Measurements from ENCODE around the gene PRMT1. TPM values are rescaled to one million over a fixed set of nuclear protein-coding genes. Genes with fewer than 3 reads are reported as not detected.
"Not testable (repeated sequence)": the region's sequence is repeated elsewhere in the genome, so short reads cannot be mapped to it uniquely, and the experiment has no call there.

Gene PRMT1
- total RNA-seq, 1 experiment from 2014 or later: 219 TPM

DNA sequence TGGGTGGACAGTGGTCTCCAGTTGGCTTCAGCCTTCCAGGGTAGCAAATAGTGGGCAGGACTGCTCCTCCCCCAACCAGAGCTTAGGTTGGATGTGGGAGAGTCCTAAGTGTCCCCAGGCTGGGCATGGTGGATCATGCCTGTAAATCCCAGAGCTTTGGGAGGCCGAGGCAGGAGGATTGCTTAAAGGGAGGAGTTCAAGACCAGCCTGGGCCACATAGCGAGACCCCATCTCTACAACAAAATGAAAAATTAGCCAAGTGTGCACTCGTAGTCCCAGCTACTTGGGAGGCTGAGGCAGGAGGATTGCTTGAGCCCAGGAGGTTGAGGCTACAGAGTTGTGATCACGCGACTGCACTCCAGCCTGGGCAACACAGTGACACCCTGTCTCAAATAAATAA is 44.5 kb upstream of the PRMT1 start:
- TF ChIP-seq, protein P1, sequence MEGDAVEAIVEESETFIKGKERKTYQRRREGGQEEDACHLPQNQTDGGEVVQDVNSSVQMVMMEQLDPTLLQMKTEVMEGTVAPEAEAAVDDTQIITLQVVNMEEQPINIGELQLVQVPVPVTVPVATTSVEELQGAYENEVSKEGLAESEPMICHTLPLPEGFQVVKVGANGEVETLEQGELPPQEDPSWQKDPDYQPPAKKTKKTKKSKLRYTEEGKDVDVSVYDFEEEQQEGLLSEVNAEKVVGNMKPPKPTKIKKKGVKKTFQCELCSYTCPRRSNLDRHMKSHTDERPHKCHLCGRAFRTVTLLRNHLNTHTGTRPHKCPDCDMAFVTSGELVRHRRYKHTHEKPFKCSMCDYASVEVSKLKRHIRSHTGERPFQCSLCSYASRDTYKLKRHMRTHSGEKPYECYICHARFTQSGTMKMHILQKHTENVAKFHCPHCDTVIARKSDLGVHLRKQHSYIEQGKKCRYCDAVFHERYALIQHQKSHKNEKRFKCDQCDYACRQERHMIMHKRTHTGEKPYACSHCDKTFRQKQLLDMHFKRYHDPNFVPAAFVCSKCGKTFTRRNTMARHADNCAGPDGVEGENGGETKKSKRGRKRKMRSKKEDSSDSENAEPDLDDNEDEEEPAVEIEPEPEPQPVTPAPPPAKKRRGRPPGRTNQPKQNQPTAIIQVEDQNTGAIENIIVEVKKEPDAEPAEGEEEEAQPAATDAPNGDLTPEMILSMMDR (IDR thresholded peaks at IDR 0.05): no peak
- TF ChIP-seq TCF7L2 (IDR thresholded peaks at IDR 0.05; ENCODE audit: low read depth, low read length) (no peak), POLR2AphosphoS5 (IDR thresholded peaks at IDR 0.05; ENCODE audit: low read depth, low read length) (no peak), SIN3A (IDR thresholded peaks at IDR 0.05; ENCODE audit: borderline replicate concordance, insufficient read depth, low read depth, low read length) (no peak)
- TF ChIP-seq, protein P2, sequence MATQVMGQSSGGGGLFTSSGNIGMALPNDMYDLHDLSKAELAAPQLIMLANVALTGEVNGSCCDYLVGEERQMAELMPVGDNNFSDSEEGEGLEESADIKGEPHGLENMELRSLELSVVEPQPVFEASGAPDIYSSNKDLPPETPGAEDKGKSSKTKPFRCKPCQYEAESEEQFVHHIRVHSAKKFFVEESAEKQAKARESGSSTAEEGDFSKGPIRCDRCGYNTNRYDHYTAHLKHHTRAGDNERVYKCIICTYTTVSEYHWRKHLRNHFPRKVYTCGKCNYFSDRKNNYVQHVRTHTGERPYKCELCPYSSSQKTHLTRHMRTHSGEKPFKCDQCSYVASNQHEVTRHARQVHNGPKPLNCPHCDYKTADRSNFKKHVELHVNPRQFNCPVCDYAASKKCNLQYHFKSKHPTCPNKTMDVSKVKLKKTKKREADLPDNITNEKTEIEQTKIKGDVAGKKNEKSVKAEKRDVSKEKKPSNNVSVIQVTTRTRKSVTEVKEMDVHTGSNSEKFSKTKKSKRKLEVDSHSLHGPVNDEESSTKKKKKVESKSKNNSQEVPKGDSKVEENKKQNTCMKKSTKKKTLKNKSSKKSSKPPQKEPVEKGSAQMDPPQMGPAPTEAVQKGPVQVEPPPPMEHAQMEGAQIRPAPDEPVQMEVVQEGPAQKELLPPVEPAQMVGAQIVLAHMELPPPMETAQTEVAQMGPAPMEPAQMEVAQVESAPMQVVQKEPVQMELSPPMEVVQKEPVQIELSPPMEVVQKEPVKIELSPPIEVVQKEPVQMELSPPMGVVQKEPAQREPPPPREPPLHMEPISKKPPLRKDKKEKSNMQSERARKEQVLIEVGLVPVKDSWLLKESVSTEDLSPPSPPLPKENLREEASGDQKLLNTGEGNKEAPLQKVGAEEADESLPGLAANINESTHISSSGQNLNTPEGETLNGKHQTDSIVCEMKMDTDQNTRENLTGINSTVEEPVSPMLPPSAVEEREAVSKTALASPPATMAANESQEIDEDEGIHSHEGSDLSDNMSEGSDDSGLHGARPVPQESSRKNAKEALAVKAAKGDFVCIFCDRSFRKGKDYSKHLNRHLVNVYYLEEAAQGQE (IDR thresholded peaks at IDR 0.05; ENCODE audit: insufficient read depth in 1 of 2, low read depth in 2 of 2, low read length in 1 of 2): no peak
- H3K4me3 ChIP-seq (ENCODE audit: low read depth in 2 of 2, low read length in 2 of 2): no peak overlapping the region
- no peaks in the 10 kb centered on the region for H3K36me3 ChIP-seq (ENCODE audit: control insufficient read depth, insufficient read depth, low read length)
- H3K9me3 ChIP-seq (ENCODE audit: control insufficient read depth, insufficient read depth, low read depth, low read length): no peaks in the 10 kb centered on the region
- no peaks in the 10 kb centered on the region for H3K27me3 ChIP-seq (ENCODE audit: control insufficient read depth, insufficient read depth, low read length)
- ATAC-seq (no peak), DNase-seq (ENCODE audit: low read depth, low spot score) (no peak)
- CTCF ChIA-PET: no interaction called here
- no peak overlapping the region for H3K27ac ChIP-seq (ENCODE audit: low read length)
- H3K4me1 ChIP-seq (ENCODE audit: control insufficient read depth, insufficient read depth, low read length): no peaks in the 10 kb centered on the region
- intact Hi-C loops (cut with micrococcal nuclease; ENCODE audit: unreplicated experiment) (no loop called here), in situ Hi-C loops (cut with HindIII; ENCODE audit: low pct_unique_long_range_greater_than_20kb, low sequenced_read_pairs) (no loop called here)
- no TSS peak for BruUV-seq (replicated peaks)
- POLR2A ChIA-PET: no interaction called here

DNA sequence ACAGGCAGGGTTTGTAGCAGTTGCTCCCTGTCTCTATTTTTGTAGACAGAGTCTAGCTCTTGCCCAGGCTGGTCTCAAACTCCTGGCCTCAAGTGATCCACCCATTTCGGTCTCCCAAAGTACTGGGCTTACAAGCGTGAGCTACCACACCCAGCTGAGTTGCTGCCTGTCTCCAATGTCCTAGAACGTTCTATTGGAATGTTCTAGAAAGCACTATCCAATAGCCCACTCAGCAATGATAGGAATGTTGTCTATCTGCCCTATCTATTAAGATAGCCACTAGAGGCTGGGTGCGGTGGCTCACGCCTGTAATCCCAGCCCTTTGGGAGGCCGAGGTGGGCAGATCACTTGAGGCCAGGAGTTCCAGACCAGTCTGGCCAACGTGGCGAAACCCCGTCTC is 43.8 kb upstream of the PRMT1 start:
- BruUV-seq (replicated peaks); intact Hi-C loops (cut with micrococcal nuclease; ENCODE audit: unreplicated experiment); H3K27me3 ChIP-seq (ENCODE audit: control insufficient read depth, insufficient read depth, low read length); H3K36me3 ChIP-seq (ENCODE audit: control insufficient read depth, insufficient read depth, low read length); DNase-seq (ENCODE audit: low read depth, low spot score); ATAC-seq; H3K27ac ChIP-seq (ENCODE audit: low read length); H3K9me3 ChIP-seq (ENCODE audit: control insufficient read depth, insufficient read depth, low read depth, low read length); POLR2A ChIA-PET; CTCF ChIA-PET; in situ Hi-C loops (cut with HindIII; ENCODE audit: low pct_unique_long_range_greater_than_20kb, low sequenced_read_pairs); H3K4me3 ChIP-seq (ENCODE audit: low read depth in 2 of 2, low read length in 2 of 2); H3K4me1 ChIP-seq (ENCODE audit: control insufficient read depth, insufficient read depth, low read length): not testable (repeated sequence)

DNA sequence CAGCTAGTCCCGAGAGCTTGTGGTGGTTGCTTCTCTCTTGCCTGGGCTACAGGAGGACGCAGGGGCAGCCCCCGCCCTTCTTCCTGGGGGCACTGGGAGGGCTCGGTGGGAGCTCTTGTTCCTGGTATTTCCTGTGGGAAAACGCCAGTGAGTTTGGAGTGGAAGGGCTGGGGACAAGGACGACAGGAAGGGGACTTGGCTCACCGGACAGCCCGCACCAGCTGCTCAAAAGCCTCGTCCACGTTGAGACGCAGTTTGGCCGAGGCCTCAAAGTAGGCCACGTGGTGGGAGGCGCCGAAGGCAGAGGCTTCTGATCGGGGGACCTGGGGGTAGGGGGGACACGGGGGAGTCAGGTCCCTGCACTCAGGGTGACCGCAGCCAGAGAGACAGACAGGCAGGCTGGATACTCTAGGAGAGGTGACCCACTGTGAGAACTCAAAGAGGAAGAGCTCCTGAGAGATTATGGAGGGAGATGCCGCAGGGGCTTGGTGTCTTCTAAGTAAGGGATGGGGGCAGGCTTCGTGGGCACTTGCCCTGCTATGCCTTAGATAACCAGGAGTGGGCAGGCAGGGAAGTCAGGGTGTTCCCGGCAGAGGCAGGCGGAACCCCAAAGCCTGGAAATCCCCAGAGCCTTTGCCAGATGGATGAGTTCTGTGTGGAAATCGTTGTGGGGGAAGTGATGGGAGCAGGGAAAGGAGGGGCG is 41.4 kb upstream of the PRMT1 start:
- in situ Hi-C loops (cut with HindIII; ENCODE audit: low pct_unique_long_range_greater_than_20kb, low sequenced_read_pairs): no loop called here
- DNase-seq (ENCODE audit: low read depth, low spot score) (no peak), ATAC-seq (no peak)
- TF ChIP-seq, protein P1 (IDR thresholded peaks at IDR 0.05): no peak
- TF ChIP-seq, protein P2 (IDR thresholded peaks at IDR 0.05; ENCODE audit: insufficient read depth in 1 of 2, low read depth in 2 of 2, low read length in 1 of 2): no peak
- TF ChIP-seq POLR2AphosphoS5 (IDR thresholded peaks at IDR 0.05; ENCODE audit: low read depth, low read length): no peak
- TF ChIP-seq TCF7L2 (IDR thresholded peaks at IDR 0.05; ENCODE audit: low read depth, low read length): no peak
- no peak for TF ChIP-seq SIN3A (IDR thresholded peaks at IDR 0.05; ENCODE audit: borderline replicate concordance, insufficient read depth, low read depth, low read length)
- intact Hi-C loops (cut with micrococcal nuclease; ENCODE audit: unreplicated experiment): no loop called here
- H3K9me3 ChIP-seq (ENCODE audit: control insufficient read depth, insufficient read depth, low read depth, low read length): no peaks in the 10 kb centered on the region
- CTCF ChIA-PET: no interaction called here
- H3K4me3 ChIP-seq (ENCODE audit: low read depth in 2 of 2, low read length in 2 of 2): no peak overlapping the region
- POLR2A ChIA-PET: interaction anchor here (0.5 kb wide), 1 partner anchor 42 kb away, joined by 4 read pairs; no protein-coding TSS in a partner anchor
- no peaks in the 10 kb centered on the region for H3K36me3 ChIP-seq (ENCODE audit: control insufficient read depth, insufficient read depth, low read length)
- H3K27ac ChIP-seq (ENCODE audit: low read length): no peak overlapping the region
- H3K27me3 ChIP-seq (ENCODE audit: control insufficient read depth, insufficient read depth, low read length): no peaks in the 10 kb centered on the region
- H3K4me1 ChIP-seq (ENCODE audit: control insufficient read depth, insufficient read depth, low read length): peaks cover 3% of the 10 kb centered on the region; the same call in 1 of the 2 replicates
- BruUV-seq (replicated peaks): no TSS peak
